RPMI8226 (cell line): Measurements from ENCODE around the gene OTUD3.
A peak's percentile ranks its signal among the peaks of the same experiment; 100 is the strongest.
"Not testable (repeated sequence)": the region's sequence is repeated elsewhere in the genome, so short reads cannot be mapped to it uniquely, and the experiment has no call there.

Source experiments
- DNase-seq: peaks from one replicate; pipeline ENCODE4 v3.0.0-alpha.2; 2015

OTUD3 gene, protein sequence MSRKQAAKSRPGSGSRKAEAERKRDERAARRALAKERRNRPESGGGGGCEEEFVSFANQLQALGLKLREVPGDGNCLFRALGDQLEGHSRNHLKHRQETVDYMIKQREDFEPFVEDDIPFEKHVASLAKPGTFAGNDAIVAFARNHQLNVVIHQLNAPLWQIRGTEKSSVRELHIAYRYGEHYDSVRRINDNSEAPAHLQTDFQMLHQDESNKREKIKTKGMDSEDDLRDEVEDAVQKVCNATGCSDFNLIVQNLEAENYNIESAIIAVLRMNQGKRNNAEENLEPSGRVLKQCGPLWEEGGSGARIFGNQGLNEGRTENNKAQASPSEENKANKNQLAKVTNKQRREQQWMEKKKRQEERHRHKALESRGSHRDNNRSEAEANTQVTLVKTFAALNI

GRCh38 chr1:19882111-19883071 is at the start of gene OTUD3:
Gene OTUD3 (plus strand): TSS chr1:19882395. CDS start chr1:19882514, 119 bp downstream.
- peak; percentile 100 for DNase-seq

GRCh38 chr1:19835578-19835977 is 46.6 kb upstream of the OTUD3 start:
- no peak for DNase-seq

DNA sequence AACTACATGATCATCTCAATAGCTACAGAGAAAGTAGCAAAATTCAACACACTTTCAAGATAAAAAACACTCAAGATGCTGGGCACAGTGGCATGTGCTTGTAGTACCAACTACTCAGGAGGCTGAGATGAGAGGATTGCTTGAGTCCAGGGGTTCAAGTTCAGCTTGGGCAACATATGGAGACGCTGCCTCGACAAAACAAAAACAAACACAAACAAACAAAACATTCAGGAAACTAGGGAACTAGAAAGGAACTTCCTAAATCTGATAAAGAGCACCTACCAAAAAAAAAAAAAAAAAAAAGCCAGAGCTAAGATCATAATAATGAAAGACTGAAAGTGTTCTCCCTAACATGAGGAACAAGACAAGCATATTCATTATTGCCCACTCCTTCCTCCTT is 44.3 kb upstream of the OTUD3 start:
- DNase-seq: no peak

DNA sequence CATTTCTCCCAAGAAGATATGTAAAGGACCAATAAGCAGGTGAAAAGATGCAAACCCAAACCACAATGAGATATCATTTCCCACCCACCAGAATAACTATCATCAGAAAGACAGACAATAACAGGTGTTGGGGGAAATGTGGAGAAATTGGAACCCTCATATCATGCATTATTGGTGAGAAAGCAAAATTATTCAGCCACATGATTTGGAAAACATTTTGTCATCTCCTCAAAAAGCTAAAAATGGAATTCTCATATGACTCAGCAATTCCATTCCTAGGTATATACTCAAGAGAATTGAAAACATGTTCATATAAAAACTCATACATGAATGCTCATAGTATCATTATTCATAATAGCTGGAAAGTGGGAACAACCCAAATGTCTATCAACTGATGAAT is 42.0 kb upstream of the OTUD3 start:
- DNase-seq: no peak

DNA sequence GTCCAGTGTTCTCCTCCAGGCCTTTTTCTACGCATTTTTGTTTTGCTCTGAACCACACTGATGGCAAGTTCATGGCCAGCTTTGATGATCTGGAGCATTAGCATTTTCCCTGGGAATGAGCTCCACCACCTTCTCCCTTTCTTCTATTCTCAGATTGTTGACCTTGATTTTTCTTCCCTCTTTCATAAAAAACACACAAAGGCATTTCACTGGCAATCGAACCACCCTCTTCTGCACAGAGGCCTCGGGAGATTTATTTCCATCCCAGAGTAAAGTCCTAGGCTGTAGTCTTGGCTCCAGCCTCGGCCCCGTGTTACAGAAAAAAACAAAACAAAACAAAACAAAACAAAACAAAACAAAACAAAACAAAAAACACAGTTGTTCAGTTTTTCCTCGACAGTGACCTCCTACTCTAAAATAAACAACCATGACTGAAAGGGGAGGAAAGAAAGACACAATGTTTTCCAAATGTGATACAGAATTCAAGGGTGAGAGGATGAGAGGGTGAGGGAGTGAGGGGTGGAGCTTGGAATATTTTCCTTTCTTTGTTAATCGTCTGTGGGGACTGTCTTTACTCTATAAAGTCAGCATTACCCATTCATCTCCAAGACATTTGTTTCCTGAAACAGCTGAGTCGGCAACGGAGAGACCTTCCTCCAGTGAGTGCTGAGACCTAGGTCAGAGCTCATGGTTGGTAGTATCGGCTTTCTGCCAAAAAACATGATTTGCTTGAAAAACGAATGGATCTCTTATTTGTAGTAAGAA is 37.3 kb upstream of the OTUD3 start:
- DNase-seq: peak; percentile 78

GRCh38 chr1:19845555-19845954 is 36.6 kb upstream of the OTUD3 start:
- DNase-seq: no peak

DNA sequence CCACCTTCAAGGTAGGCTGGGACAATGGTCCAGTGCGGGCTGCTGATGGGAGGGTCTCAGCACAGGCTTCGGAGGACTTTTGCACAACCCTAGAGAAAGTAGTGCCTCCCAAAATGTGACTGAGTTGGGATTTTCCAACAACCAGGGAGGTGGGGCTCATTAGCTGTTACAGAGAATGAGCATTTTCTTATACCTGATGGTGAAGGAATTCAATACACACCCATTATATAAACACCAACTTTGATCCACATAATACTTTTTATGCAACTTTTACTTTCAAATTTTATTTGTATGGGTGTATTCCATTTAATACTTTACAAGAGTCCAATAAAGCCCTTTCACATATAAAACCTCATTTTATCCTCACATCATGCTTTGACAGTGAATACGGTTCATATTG is 35.9 kb upstream of the OTUD3 start:
- DNase-seq: no peak

DNA sequence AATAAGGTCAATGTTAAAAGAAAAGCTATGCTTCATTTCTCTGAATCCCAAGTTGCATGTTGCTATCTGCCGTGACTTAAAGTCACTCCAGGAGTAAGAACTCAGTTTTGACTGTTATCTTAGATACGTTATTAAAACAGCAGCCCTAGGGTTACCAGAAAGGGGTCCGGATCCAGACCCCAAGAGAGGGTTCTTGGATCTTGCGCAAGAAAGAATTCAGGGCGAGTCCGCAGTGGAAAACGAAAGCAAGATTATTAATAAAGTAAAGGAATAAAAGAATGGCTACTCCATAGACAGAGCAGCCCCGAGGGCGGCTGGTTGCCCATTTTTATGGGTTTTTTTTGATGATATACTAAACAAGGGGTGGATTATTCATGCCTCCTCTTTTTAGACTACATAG is 34.9 kb upstream of the OTUD3 start:
- DNase-seq: not testable (repeated sequence)

GRCh38 chr1:19849307-19849706 is 32.9 kb upstream of the OTUD3 start:
- DNase-seq: not testable (repeated sequence)

GRCh38 chr1:19850214-19850613 is 32.0 kb upstream of the OTUD3 start:
- DNase-seq: no peak

DNA sequence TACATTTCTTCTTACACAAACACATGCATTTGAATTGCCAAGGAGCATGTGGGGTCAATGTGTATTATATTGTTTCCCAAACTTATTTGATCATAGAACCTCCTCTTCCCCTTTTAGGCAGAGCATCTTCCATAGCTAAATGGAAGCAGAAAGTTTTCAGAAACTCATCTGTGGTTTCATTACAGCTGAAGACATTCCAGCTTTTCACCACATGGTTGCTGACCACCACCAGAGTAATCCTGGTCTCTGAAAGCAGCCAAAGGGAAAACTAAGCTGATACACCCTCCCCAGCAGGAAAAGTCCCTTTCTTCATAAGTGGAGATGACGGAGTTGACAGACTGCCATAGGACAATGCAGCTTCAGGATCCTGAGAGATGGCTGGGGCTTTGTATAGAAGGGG is 30.2 kb upstream of the OTUD3 start:
- DNase-seq: no peak

DNA sequence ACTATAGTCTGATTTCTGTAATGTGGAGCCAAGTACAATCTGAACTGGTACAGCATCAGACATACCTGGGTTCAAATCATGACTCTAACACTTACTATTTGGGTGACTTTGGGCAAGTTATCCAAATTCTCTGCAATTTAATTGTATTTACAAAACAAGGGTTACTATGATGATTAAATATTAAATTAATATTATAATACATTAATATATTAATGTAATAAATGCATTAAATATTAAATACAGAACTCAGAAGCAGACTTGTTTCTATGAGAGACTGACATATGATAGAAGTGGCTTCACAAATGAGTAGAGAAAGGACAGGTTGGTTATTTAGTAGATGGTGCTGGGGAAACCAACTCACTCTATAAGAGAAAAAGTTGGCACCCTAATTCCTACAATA is 27.3 kb upstream of the OTUD3 start:
- DNase-seq: no peak

GRCh38 chr1:19858893-19859292 is 23.3 kb upstream of the OTUD3 start:
- DNase-seq: peak; percentile 27

DNA sequence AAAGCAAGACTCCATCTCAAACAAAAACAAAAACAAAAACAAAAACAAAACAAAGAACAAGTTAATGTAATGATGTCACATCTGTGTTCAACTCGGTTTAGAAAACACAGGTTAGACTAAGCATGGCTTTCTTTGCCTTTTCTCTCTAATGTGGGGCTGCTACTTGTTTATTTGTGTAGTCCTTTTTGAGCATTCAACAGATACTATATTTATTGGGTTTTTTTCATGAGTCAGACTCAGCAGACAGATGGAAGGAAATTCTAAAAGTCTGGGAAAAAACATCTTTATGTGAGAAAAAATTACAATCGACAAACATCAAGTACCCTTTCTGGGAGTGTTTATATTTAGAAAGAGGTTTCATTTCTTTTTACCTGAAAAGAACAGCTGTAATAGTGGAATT is 22.3 kb upstream of the OTUD3 start:
- no peak for DNase-seq

- no peak for DNase-seq
Measured at GRCh38 chr1:19860418-19860817, 21.8 kb upstream of the OTUD3 start.

DNA sequence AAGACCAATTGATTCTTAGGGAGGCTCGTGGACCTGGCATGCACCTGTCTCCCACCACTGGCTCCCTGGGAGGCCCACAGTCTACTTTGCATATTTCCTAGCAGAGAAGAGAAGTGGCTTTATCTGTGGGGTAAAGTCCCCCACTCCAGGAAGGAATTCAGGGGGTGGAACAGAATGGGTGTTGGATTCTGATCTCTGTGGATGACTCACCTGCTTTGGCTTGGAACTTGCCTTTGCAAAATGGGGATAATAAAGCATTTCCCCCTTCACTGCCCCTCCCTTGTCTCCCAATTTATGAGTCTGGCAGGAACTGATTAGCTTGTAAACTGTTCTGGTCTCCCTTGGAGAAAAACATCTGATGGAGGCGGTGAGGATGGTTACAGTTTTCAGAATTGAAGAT is 21.2 kb upstream of the OTUD3 start:
- DNase-seq: no peak

DNA sequence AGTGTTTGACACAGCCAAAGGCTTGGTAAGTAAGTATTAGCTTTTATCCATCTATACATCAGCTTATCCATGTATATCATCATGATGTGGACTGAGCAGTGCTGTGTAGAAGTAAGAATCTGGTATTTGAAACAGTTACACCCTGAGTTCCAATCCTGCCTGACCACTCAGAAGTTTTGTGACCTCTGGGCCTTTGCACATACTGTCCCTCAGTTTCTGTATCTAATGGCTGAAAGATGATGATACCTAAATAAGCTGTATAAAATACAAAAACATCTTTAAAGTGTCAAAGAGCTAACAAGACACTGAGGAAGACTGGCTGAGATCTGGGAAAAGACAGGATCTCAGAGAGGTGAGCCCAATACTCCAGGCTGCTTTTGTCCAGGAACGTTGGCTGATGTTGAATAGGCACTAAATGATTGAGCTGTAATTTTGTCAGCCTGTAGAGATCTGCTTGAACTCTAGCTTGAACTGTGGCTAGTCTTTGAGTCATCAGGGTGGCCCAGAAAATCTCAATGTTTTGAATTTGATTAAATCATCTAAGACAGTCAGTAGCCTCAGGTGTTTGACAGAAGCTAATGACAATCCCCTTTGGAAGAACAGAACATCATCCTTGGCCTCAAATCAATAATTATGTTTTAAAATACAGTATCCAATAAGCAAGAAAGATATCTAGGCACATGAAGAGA is 20.2 kb upstream of the OTUD3 start:
- DNase-seq: no peak

- no peak for DNase-seq
Measured at GRCh38 chr1:19862944-19863343, 19.3 kb upstream of the OTUD3 start.

DNA sequence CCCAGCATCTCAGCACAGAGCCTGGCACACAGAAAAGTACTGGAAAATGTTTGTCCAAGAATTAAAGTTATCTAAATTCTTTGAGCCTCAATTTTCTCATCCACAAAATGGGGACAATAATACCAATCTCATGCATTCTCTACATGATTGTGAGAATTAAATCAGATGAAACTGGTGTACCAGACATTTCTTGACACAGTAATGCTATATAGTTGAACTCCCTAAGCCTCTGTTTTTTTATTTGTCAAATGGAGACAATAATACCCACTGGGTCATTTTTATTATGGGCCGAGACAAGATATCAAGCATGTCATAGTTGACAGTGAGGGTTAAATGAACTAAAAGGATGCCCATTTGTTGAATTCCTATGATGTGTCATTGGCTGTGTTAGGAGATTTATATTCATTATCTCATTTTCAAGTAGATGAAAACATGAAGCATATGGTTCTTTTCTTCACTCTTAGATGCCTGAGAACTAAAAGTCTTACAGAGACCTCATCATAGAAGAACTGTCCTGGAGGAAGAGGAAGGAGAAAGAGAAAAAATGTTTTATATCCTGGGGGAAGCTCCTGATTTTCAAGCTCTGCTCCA is 17.5 kb upstream of the OTUD3 start:
- no peak for DNase-seq

DNA sequence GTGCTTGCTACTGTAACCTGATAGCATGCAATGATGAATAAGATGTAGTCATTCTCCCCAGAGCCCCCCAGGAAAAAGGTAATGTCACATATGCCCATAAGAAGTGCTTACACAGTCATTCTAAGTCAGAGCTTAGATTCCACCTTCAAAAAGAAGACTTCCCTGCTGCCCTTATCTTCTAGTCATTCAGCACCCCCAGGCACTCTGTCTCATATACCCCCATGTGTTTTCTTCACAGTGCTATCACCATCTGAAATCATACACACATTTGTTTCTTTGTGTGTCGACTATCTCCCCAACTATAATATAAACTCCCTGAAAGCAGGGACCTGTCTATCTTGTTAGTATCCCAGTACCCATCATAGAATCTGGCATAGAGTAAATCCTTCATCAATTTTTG is 16.2 kb upstream of the OTUD3 start:
- DNase-seq: no peak

DNA sequence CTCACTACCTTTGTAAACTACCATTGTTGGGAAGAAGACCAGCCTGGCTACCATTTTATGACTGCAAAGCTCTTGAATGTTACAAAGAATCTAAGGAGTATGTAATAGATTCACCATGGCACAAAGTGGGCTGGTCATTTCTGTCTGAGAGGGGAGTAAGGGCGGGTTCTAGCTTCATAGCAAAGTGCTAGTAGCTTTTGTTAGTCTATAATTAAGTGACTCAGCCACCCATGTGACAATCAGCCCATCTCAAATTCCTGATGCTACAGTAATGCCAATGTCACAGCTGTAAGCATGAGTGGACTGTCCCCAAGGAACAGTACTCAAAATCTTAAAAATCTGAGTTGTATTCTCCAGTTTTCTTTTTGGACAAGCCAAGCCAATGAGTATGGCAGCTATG is 15.4 kb upstream of the OTUD3 start:
- DNase-seq: no peak

DNA sequence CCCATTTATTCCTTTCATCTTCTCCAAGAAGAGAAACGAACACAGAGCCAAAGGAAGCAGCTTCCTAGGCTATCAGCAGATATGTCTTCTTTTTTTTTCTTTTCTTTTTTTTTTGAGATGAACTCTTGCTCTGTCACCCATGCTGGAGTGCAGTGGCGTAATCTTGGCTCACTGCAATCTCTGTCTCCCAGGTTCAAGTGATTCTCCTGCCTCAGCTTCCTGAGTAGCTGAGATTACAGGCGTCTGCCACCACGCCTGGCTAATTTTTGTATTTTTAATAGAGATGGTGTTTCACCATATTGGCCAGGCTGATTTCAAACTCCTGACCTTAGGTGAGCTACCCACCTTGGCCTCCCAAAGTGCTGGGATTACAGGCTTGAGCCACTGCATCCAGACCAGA is 13.6 kb upstream of the OTUD3 start:
- not testable (repeated sequence) for DNase-seq
